Hematopoietic multipotent progenitor cell treated with erythropoietin and hydrocortisone succinate and interleukin-3 and kit ligand, for 6 days (in vitro differentiated cells): Measurements from ENCODE around the gene ALAS1.

Experiments used
- DNase-seq: peaks from one replicate; pipeline ENCODE4 v3.0.0-alpha.2; 2015

The ALAS1 gene

DNA sequence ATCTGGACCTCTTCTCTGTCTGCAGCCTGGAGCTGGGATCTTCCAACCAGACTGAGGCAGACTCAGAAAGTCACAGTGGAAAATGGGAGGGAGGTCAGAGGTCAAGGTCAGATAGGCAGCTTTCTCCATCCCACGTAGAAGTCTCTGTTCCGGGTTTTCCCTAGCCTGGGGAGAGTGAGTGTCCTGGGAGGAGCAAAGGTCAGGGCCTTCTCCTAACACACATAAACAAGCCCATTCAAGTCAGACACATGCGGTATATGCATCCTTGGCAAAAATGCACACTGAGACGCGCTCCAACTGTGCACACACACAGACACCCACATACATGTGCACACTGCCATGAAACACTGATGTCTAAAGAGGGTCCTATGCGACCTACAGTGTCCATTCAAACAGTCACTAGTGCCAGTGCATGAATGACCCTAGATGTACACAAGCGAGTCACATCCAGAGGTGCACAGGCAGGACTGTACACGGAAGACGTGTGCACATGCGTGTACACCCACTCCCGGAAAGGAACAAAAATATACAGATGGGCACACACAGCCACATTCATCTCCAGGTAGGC lies 40.3 kb downstream of the ALAS1 start:
- no peak for DNase-seq

DNA sequence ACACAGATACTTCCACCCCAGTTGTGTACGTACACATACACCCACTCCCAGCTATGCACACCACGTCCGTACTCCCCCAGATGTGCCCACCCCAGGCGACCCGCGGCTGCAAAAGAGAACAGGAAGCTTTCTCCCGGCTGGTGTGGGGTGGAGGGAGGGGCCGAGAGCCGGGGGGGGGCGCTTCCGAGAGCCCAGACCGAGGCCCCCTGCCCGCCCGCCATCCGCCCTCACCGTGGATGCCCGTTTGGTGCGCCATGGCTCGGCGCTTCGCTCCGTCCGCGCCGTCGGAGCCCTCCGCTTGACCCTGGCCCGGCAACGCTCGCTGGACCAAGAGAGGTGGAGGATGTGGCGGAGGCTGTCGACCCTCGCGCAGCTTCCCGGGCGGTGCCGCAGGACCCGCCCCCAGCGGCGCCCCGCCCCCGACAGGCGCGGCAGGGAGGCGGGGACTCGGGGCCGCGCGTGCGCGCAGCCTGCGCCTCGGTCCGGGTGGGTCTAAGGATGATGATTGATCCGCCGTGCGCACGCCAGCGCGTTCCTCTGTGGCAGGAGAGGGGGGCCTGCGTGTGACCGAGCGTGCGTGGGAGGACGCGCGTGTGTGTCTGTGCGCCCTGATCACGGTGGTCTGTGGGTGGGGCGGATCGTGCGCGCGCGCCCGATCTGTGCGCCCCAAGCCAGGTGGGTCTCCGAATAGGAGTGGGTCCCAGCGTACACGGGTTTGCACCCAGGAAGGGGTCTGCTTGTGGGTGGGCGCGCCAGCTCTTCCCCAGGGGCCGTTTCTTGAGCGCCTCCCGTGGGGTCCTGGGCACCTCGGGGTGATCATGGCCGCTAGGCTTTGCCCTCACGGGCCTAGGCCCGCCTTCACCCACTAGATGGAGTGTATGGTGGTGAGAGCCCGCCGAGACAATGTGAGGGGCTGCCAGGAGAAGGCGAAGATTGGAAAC lies 41.1 kb downstream of the ALAS1 start, which contains the start of gene TWF2:
TWF2 (minus strand) TSS at position 398 of the 941 bp plus-strand sequence; CDS start at position 256, 142 bp downstream.
- DNase-seq: peak; percentile 87

DNA sequence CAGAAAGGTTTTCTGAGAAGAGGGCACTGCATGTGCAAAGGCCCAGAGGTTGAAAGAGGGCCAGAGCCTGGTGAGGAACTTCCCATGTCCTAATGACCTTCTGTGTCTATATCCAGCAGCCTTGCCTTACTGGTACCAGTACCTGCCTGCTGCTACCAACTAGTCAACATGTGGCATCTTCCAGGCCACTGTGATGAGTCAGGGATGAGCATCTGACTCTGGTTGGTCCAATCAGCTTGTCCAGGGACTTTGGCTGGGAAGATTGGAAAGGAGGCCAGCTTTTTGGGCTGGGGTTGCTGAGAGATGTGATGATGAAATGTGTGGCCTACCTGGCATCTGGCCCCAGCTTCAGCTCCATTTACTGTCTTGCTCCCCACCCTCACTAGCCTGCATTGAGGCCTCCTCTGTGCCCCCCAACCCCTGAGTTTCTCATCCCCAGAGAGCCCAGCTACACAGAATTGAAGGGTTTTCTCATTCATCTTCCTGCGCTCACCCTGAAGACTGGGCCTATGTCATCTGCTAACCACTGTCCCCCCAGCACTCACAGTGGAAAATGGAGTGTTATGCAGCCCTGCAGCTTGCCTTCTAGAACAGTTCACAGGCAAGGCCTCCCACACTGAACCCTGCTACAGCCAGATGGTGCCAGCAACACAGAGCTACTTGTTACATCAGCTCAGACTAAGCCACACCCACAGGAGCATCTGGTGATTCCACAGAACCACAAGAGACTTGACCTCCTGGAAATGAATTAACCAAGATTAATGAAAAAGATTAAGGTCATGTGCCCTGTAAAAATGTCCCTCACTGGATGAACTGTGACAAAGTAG lies 42.3 kb downstream of the ALAS1 start:
- peak; percentile 96 for DNase-seq

DNA sequence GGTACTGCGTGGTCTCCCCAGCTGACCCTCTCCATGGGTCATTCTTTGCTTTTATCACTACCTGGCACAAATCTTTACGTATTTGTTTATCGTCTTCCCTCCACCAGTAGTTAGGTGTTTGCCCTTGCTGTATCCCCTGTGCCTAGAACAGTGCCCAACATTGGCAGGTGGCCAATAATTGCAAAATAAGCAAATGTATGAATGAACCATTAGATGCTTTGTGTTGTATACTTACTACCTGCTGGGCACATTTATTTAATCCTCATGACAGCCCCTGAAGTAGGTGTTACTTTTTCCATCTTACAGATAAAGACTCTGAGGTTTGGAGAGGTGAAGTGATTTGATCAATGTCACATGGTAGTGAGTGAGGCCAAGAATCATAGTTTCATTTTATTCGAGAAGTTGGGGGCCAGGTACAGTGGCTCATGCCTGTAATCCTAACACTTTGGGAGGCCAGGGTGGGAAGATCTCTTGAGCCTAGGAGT lies 43.0 kb downstream of the ALAS1 start:
- no peak for DNase-seq

DNA sequence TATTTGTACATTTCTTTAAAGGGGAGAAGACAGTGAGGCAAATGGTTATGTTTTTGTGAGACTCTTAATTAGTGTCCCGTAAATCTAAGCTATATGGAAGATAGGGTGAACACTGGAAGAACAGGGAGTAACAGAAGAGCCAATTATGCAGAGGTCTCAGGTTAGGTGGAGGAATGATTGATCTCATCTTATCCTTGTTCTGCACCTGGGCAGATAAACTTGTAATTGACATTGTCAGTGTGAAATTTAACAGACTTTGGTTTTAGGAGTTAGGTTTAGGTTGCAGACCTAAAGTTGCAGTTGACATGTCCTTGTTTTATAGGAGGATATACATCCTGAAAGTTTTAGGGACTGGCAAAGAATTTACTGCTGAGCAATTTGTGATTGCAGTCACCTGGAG lies 44.1 kb downstream of the ALAS1 start:
- DNase-seq: no peak

DNA sequence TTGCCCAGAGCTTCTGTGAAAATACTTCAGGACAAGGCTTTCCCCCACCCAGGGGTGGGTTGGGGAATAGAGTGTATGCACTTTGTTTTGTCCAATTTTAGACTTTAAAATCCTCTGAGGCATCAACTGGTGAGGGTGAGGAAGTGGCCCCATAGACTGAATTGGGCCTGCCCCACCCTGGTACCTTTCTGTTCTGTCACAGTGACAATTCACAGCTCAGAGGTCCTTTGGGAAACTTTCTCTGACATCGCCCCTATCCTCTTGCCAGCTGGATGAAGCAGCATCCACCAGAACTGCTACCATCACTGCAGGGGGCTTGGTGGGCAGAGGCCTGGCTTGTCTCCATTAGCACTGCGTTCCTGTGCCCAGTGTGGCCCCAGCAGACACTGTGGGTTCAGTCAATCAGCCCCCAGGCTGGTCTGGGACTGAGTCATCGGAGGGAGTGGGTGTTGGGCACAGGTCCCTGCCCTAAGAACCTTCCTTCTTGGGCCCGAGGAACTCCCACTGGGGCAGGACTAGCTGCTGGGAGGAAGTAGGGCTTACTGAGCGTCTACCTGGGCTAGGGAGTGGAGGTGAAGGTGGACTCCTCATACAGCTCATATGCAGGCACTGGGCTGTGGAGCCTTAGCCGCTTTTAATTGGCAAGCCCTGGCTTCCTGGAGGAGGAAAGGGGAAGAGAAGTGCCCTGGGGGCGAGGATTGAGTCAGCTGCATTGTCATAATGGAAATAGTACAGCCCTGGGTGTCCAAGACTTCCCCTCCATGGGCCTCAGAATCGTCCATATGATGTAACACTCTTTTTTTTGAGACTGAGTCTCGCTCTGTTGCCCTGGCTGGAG lies 46.0 kb downstream of the ALAS1 start:
- DNase-seq: peak; percentile 55

DNA sequence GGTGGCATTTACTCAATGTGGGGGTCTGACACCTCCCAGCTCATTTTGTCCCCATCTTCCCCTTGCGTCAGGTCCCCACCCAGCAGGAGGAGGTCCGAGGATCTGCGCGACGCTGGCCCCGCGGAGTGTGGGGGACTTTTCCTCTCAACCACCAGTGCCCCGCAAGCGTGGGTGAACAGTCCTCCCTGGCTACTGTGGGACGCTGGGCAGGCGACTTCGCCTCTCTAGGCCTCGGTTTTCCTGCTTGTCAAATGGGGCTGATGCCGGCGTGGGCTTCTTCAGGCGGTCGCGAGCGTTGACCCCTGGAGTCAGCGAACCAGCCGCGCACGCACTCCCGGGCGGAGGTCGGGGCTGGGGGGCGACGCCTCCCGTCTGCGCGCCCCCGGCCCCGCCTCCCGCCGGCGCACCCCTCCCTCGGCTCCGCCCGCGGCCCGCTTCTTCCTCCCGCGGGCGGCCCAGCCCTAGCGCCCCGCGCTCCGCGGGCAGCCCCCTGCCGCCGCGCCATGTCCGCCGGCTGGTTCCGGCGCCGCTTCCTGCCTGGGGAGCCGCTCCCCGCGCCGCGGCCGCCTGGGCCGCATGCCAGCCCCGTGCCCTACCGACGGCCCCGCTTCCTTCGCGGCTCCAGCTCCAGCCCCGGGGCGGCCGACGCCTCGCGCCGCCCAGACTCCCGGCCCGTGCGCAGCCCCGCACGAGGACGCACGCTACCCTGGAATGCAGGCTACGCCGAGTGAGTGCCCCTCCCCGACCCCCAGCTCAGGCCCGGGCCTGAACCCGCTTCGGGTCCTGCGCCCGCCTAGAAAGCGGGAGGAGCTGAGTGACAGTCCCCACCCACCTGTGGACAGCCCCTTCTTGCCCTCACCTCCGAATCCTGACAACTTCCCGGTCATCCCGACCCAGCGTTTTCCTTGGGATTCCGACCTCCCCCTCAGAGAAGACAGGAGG lies 47.6 kb downstream of the ALAS1 start, which contains the start of gene PPM1M:
PPM1M (plus strand) TSS at position 438 of the 942 bp plus-strand sequence; CDS start at position 504, 66 bp downstream.
- DNase-seq: peak; percentile 47

DNA sequence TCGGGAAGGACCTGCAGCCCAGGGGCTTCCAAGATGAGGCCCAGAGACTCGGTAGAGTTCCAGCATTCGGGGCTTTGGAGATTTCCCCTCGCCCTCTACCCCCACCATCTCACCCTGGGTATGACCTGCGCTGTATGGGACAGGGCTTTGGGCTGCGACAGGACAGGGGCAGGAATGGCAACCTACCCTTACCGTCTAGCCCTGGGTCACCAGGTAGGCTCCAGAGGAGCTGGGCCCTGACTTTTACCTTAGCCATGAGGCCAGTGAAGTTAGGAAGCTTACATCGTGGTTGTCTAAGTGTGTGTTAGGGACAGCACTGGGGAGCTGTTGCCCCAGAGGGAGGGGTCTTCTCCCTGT lies 48.3 kb downstream of the ALAS1 start:
- DNase-seq: no peak

DNA sequence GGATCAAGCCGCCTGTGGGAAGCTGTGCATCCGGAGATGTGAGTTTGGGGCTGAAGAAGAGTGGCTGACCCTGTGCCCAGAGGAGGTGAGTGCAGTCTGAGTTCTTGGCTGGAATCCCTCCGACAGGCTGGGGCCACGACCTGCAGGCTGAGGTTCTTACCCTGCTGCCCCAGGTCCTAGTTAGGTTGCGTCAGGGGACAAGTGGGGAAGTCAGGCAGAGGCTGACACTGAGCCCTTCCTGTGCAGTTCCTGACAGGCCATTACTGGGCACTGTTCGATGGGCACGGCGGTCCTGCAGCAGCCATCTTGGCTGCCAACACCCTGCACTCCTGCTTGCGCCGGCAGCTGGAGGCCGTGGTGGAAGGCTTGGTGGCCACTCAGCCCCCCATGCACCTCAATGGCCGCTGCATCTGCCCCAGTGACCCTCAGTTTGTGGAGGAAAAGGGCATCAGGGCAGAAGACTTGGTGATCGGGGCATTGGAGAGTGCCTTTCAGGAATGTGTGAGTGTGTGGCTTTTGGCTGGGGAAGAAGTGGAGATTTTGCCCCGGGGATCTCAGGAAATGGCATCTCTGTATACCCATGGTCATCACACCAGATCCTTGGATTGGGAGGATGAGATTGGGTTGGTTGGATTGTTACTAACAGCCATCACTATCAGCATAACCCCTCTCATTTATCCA lies 48.9 kb downstream of the ALAS1 start:
- DNase-seq: no peak

DNA sequence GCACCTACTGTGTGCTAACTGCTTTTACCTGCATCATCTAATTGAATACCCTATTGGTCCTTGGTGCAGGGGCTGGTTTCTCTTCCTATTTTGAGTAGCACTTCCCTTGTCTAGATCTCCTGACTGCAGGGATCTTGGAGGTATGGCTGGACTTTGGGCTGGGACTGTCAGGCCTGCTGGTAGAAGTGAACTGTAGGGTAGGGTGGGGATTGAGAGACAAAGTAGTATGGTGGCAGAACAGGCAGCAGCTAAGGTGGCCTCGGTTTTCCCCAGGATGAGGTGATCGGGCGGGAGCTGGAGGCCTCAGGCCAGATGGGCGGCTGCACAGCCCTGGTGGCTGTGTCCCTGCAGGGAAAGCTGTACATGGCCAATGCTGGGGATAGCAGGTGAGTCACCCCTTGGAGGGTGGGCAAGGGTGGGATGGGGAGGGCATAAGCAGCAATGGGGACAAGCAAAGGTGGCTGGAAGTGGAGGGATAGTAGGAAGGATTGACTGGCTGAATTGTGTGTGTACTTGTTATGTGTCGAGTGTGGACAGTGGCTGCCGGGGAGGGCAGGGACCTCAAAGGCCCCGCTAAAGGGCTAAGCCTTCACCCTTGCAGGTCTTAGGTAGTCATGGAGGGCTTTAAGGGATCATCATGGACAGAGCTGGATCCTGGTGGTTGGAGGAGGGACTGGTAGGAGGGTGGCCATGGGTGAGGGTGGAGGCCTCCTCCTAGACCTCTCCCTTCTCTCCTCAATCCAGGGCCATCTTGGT lies 49.6 kb downstream of the ALAS1 start:
- no peak for DNase-seq

DNA sequence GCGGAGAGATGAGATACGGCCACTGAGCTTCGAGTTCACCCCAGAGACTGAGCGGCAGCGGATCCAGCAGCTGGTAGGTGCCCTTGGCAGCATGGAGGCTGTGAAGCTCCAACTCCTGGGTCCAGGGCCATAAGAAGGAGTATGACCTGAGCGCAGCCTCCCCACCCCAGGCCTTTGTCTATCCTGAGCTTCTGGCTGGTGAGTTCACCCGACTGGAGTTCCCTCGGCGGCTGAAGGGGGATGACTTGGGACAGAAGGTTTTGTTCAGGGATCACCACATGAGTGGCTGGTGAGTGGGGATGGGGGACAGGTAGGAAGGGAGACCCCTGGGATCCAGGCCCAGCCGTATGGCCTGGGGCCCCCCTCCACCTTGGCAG lies 50.2 kb downstream of the ALAS1 start:
- DNase-seq: no peak

DNA sequence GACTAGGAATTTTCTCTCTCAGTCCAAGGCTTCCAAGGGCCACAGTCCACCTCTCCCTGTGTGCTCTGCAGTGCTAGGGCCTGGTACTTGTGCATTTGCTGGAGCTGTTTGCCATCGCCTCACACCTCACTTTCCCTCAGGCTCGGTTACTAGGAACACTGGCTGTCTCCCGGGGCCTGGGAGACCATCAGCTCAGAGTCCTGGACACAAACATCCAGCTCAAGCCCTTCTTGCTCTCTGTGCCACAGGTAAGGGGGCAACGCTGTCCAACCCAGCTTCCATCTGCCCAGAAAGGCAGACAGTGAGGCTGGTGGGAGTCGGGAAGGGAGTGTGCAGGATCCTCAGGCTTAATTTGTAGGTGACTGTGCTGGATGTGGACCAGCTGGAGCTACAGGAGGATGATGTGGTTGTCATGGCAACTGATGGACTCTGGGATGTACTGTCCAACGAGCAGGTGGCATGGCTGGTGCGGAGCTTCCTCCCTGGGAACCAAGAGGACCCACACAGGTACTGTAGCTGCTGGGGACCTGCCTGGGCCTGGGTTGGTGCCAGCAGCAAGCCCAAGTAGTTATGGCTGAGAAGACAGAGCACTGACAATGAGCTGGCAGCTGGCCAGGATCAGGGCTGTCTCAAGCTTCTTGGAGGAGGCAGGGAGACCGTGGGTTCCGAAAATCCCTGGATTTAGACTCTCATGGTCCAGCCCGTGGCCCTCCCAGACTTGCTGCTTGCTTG lies 51.0 kb downstream of the ALAS1 start:
- peak; percentile 64 for DNase-seq

DNA sequence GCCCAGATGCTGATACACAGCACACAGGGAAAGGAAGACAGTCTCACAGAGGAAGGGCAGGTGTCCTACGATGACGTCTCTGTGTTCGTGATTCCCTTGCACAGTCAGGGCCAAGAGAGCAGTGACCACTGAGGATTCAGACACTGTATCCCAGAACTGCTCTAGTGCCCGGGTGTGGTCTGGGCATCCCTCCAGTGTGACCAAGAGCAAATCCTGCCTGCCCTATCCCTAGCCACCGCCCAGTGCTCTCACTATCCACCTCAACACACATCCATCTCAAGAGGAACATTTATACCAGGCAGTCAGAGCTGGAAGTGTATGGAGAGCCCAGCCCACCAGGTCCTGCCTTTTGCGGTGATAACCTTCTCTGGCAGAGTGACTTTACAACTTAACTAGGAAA lies 51.7 kb downstream of the ALAS1 start:
- no peak for DNase-seq

DNA sequence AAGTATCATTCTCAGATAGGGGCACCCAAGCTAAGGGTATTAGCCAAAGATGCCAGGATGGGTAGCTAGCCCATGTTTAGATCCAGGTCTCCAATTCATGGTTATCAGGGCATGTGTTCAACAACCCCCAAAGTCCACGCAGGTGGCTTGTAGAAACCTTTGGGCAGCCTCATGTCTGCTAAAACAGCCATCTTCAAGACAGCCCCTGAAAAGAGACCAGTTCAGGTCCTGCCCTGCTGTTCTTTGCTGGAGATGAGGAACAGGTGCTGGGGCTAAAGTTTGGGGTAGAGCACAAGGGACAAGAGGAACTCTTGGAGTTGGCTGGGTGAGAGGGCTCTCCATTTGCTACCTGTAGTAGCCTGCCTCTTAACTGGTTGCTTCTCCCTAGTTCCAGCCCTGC lies 52.2 kb downstream of the ALAS1 start:
- no peak for DNase-seq

DNA sequence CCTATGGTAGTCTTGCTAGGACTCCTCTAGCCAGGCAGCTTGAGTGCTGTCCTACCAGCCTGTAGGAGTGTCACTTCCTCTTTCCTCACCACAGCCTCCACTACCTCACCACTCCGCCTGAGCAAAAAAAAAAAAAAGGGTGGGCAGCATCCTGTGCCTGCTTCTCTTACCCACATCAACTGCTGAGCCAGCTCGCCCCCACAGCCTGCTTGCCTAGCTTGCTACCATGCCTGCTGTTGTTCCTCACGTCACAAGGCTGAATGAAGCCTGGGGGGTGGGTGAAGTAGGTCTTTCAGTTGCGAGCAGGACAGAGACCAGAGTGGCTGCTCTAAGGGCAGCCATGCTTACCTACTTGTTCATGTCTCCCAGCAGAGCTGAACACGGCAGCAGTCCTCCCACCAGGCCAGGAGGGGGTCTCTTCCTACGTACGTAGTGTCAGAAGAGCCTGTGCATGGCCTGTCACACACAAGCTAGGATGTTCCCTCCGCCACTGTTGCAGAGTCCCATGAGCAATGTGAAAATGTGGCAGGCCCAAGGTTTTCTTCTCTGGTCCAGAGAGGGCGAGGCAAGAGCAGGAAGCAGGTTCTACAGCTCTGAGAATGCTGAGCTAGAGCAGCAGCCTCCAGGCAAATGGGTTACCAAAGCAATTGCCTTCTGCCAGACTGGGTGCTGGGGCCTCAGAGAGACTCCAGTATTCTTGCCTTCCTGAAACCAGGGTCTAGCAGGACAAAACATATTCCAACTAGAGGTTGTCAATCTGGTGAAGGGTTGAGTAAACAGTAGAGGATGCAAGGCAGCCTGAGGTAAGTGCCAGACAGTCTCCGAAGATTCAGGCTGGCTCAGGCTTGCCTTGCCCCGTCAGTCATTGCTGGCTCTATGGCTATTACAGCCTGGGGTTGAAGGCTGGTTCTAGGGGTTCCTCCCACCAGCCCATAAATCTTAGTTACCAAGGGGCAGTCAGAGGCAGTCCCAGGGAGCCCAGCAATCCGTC lies 55.6 kb downstream of the ALAS1 start:
- peak; percentile 88 for DNase-seq

DNA sequence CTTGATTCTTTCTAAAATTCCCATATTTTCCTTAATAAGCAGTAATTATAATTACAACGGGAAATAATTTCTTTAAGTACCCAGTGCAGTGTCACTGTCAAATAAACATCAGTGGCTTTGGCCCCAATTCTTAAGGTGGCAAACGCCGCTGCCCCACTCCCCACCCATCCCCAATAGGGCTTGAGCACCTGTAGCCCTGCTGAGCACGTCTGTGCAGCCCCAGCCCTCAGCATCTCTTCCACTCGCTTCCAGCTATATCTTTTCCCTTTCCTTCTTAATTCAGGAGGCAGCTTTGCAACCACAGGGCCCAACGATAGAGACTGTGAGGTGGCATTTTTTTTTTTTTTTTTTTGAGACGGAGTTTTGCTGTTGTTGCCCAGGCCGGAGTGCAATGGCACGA lies 56.6 kb downstream of the ALAS1 start:
- DNase-seq: no peak

DNA sequence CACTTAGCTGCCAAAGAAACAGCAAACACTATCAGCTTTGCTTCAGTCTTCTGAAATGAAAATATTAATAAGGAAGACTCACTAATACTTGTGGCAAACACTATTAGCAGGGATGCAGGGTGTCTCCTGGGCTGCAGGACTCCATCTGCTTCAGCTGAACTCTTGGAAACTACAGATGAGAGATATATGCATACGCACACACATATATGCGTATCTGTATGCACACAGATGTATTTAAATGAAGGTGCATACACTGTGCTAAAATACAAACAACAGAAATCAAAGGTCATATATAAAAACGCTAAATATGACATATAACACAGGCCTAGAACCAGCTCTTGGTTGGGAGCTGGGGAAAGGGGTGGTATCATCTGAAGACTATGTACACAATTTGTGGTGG lies 58.2 kb downstream of the ALAS1 start:
- no peak for DNase-seq

DNA sequence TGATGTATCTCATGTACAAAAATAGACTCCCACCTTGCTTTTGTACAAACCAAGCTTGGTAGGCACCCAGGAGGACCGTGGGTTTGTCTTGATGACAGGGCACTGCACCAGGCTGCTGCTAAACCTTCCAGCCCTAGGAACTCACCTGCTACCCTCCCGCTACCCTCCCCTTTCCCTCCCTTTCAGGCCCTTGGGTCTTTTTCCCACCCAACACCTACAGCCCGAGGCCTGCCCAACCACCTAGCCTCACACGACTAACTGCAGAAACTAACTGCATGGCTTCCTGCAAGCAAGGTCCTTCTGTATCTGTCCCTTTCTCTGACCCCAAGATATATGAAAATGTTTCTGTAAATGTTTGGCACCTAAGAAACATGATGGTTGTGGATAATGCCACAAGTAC lies 58.7 kb downstream of the ALAS1 start:
- no peak for DNase-seq
